IPS-18c (cell line): ENCODE results near the gene PER2.

Experiments
- H3K4me3 ChIP-seq: 2 replicates; pipeline ENCODE4 v1.7.0; 2013; ENCODE audit warnings: low read depth, mild to moderate bottlenecking, low read length, moderate library complexity; ENCODE audit not compliant: insufficient read depth
- H3K9me3 ChIP-seq: one replicate; pipeline ENCODE4 v1.6.1; 2013; ENCODE audit warnings: mild to moderate bottlenecking, low read length, moderate library complexity; ENCODE audit not compliant: control insufficient read depth, insufficient read depth

Gene PER2

GRCh38 chr2:238260883-238261282, 27.5 kb downstream of the PER2 start:
- H3K4me3 ChIP-seq, result no peak overlapping the region
- no peaks in the 10 kb centered on the region for H3K9me3 ChIP-seq

DNA sequence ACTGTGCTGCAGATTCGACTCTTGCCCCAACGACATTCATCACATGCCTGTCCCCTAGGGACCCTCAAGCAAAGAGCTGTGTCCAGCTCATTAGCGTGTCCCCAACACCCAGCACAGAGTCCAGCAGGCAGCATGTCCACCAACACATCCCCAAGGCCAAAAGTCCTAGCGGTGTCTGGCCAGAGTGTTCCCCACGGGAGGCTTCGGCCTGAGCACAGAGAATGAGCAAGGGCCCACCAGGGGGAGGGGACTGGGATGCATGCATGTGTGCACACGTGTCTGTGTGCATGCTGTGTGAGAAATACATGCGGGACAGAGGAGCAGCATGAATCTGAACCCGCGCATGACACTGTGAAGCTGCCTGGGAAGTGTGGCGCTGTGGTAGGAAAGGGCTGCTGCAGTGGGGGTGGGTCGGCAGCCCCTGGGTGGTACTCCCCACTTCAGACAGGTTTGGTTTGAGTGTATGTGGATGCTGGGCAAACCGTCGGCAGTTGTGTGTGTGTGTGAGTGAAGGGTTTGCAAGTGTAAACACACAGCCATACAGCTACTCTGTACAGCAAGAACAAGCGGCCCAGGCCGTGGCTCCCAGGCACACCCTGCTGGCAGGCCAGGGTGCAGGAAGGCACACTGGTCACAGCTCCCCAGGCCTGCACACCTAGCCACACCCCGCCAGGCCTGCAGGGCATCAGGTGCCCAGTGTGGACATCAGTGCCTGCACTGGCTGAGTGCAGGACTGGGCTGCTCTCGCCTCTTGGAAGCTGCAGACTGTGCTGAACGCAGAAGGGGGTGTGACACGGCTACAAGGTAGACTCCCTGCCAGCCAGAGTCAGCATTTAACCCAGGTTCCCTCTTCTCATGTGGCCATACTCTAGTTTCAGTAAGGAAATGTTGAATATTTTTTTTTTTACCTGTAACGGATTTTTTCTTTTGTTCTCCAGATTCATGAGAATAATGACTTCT, 29.1 kb downstream of the PER2 start:
- Histone ChIP-seq H3K4me3 (no peak overlapping the region), H3K9me3 (no peaks in the 10 kb centered on the region)

DNA sequence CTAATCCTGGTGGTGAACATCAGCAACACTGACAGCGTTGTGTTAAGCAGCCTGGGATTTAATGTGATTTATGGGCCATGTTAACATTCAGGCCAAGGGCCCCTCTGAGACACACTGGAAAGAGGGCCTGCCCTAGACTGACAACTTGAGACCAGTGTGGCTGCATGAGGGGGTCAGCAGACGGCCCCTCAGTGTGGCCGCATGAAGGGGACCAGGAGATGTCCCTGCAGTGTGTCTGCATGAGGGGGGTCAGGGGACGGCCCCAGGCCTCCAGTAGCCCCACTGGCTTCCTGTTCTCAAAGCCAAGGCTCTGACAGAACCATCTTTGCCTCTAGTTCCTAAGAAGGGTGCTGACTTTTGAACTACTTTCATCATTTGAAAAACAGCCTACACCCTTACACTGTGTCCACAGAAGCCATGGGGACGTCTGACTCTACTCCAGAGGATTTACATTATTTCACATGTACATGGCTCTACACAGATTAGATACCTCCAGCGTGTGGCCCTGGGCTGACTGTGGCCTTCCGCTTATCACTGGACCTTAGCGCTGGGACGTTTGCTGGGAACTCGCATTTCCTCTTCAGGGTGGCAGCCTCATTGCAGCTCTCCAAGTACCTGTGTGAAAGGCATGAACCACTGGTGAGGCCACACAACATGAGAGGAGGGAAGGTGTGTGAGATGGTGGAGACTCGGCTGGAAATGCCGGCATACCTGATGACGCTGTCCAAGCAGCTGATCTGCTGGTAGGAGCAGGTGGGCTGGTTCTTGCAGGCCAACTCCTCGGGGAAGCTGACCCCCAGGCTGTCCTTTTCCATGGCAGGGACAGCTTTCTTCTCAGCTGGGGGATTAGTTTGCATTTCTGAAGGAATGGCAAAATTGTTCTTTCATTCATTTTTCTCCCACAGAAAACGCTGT, 30.4 kb downstream of the PER2 start:
- H3K9me3 ChIP-seq, result no peaks in the 10 kb centered on the region
- no peak overlapping the region for H3K4me3 ChIP-seq

- no peaks in the 10 kb centered on the region for H3K9me3 ChIP-seq
- H3K4me3 ChIP-seq, result no peak overlapping the region
These were observed 31.8 kb downstream of the PER2 start for GRCh38 chr2:238256594-238257104.

DNA sequence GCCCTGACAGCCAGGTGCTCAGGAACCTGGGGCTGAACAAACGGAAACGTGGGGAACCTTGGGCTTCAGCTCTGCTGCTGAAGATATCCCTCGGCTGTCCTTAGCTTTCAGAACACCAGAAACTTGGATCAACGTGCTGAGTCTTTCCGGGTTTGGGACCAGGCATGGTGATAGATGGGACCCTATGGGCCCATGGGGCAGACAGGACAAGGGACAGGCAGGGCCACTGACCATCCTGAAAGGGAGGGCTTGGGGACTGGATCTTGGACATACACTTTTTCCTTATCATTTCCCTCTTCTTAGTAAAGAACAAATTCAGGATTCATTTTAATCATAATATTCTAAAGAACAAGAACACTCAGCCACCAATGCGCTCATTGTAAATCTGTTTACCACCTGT, 32.3 kb downstream of the PER2 start:
- H3K9me3 ChIP-seq, result no peaks in the 10 kb centered on the region
- H3K4me3 ChIP-seq, result no peak overlapping the region

GRCh38 chr2:238255636-238256035, 32.8 kb downstream of the PER2 start:
- Histone ChIP-seq H3K4me3 (no peak overlapping the region), H3K9me3 (no peaks in the 10 kb centered on the region)

DNA sequence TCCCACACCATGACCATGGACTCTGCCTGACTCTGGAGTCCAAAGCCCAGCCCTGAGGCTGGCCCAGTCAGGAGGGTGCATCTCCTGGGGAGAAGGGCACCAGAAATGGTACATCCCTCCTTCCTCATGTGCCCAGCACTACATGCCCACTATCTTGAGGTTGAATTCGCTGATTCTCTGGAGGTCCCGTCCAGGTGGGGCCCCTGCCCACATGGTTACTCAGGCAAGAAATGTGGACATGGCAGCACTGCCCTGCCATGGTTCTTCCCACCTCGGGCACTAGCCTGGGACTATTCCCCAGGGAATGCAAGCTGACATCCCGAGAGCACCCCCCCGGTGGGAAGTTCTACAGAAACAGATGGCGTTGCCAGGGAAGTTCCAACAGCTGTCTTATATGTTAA, 33.3 kb downstream of the PER2 start:
- H3K9me3 ChIP-seq, result no peaks in the 10 kb centered on the region
- H3K4me3 ChIP-seq, result no peak overlapping the region

DNA sequence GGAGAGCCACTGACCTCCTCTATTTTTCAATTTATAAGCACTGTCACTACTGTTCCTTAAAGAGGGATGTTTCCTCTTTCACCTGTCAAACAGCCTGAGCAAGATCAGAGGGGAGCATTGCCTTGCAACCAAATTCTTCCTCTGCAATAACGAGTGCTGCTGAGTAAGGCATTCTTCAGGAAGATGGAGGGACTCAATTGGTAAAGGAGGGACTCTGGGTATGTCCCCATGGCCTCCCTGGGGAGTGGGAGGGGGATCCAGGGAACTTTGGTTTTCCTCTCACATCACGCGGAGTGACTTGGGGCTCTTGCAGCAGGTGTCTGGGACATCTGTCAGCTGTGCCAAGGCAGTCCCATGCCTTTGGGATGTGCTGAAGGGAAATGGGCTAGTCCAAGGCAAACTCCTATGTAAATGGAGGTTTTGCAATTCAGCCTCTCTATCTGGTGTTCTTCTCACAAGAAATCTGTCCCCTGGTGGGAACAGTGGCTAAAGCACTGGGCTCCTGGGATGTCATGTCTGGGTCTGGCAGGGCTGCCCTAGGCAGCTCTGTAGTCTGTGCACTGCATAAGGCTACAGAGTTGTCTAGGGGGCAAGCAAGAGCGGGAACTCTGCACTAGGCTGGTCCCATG, 34.2 kb downstream of the PER2 start:
- Histone ChIP-seq H3K4me3 (no peak overlapping the region), H3K9me3 (peaks cover 2% of the 10 kb centered on the region)

GRCh38 chr2:238252766-238253630, 35.4 kb downstream of the PER2 start:
- peaks cover 2% of the 10 kb centered on the region for H3K9me3 ChIP-seq
- H3K4me3 ChIP-seq, result no peak overlapping the region

GRCh38 chr2:238251986-238252385, 36.4 kb downstream of the PER2 start:
- Histone ChIP-seq H3K9me3 (peaks cover 2% of the 10 kb centered on the region), H3K4me3 (no peak overlapping the region)

- H3K4me3 ChIP-seq, result no peak overlapping the region
- H3K9me3 ChIP-seq, result peaks cover 2% of the 10 kb centered on the region
These were observed 37.1 kb downstream of the PER2 start for GRCh38 chr2:238251331-238251730.

DNA sequence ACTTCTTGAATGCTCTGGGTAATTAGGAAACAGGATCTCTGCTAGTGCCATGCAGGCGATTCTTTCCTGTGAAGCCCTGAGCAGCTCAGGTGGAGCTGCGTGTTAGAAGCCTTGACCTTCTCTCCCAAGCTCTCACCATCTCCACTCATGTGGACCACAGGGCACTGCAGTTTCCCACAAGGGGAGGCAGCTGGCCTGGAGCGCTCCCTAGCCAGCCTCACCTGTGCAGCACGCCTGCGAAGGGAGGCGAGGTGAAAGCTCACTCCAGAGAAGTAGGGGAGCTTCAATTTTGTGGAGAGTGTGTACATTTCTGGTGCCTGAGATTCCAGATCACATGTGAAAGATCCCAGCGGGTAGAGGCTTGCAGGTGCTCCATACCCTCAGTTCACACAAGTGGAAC, 37.5 kb downstream of the PER2 start:
- Histone ChIP-seq H3K9me3 (peaks cover 2% of the 10 kb centered on the region), H3K4me3 (no peak overlapping the region)

- no peak overlapping the region for H3K4me3 ChIP-seq
- H3K9me3 ChIP-seq, result peaks cover 2% of the 10 kb centered on the region
These were observed 40.5 kb downstream of the PER2 start for GRCh38 chr2:238247841-238248453.

- no peak overlapping the region for H3K4me3 ChIP-seq
- peaks cover 2% of the 10 kb centered on the region for H3K9me3 ChIP-seq
These were observed 41.2 kb downstream of the PER2 start for GRCh38 chr2:238247002-238247822.

DNA sequence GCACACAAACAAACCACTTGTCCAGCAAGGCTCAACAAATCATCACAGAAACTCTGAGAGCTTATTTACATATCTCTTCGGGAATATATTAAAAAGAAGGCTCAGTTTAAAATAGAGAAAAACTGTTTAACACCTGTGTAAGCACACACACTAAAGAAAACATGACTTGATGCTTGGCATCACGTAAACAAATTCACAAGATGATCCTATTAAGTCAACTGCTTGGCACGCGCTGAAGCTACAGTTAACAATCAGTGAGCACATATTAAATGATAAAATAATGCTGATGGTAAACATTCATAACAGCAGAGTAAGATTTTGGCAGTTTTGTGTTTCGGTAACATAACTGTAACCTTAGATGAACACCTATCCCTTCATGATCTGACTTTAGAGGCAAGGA, 44.3 kb downstream of the PER2 start:
- Histone ChIP-seq H3K4me3 (no peak overlapping the region), H3K9me3 (peaks cover 1% of the 10 kb centered on the region)
